Astrocyte of the spinal cord (primary cell): Measurements from ENCODE around the gene TBX4.
"Not testable (repeated sequence)": the region's sequence is repeated elsewhere in the genome, so short reads cannot be mapped to it uniquely, and the experiment has no call there.

ENCODE experiments used
- DNase-seq: peaks from one replicate; pipeline ENCODE4 v3.0.0; 2011; ENCODE audit warnings: low read depth, low spot score
- H3K4me3 ChIP-seq: 2 replicates; pipeline ENCODE4 v1.5.1; 2011; ENCODE audit warnings: low read depth, mild to moderate bottlenecking, low read length, moderate library complexity
- CTCF ChIP-seq: IDR thresholded peaks from 2 replicates; pipeline ENCODE4 v1.5.1; 2012; ENCODE audit warnings: low read depth, mild to moderate bottlenecking, low read length, inconsistent platforms
- in situ Hi-C: cut with HindIII; loops from 2 replicates; pipeline ENCODE4 v1.10.0; 2017; ENCODE audit warnings: low sequenced_read_pairs

The TBX4 gene

GRCh38 chr17:61431594-61432311 is 20.5 kb upstream of the TBX4 start:
- DNase-seq, result peak; percentile 58
- no peak overlapping the region for H3K4me3 ChIP-seq
- no peak for TF ChIP-seq CTCF
- in situ Hi-C loops, result no loop called here

- H3K4me3 ChIP-seq, result no peak overlapping the region
- DNase-seq, result no peak
- no peak for TF ChIP-seq CTCF
- in situ Hi-C loops, result no loop called here
Measured at GRCh38 chr17:61436273-61436672, 15.9 kb upstream of the TBX4 start.

- DNase-seq, result no peak
- no peak overlapping the region for H3K4me3 ChIP-seq
- in situ Hi-C loops, result no loop called here
- TF ChIP-seq CTCF, result no peak
Measured at GRCh38 chr17:61436995-61437704, 15.1 kb upstream of the TBX4 start.

- TF ChIP-seq CTCF, result no peak
- no peak overlapping the region for H3K4me3 ChIP-seq
- in situ Hi-C loops, result no loop called here
- DNase-seq, result no peak
Measured at GRCh38 chr17:61440697-61441096, 11.5 kb upstream of the TBX4 start.

GRCh38 chr17:61441507-61441906 is 10.7 kb upstream of the TBX4 start:
- H3K4me3 ChIP-seq, in situ Hi-C loops, DNase-seq: not testable (repeated sequence)

GRCh38 chr17:61442136-61442775 is 10.0 kb upstream of the TBX4 start:
- in situ Hi-C loops, result no loop called here
- H3K4me3 ChIP-seq, result no peak overlapping the region
- DNase-seq, result no peak
- TF ChIP-seq CTCF, result no peak

- in situ Hi-C loops, result no loop called here
- DNase-seq, result no peak
- no peak overlapping the region for H3K4me3 ChIP-seq
- no peak for TF ChIP-seq CTCF
Measured at GRCh38 chr17:61442878-61443474, 9.2 kb upstream of the TBX4 start.
